Right lobe of liver (tissue), 6 donors: ENCODE data around the gene CAND2. TPM values are rescaled to one million over a fixed set of nuclear protein-coding genes. Genes with fewer than 3 reads are reported as not detected.

ENCODE experiments used
- ATAC-seq, 4 donors: fragments of 200-7000 bp; cut with Tn5 transposase; one replicate each; pipeline ENCODE4 v1.9.1; 2020; ENCODE audit warnings: mild to moderate bottlenecking in 4 of 4, moderate library complexity in 4 of 4
- DNase-seq, 3 donors: peaks; one replicate each; pipeline ENCODE4 v3.0.0-alpha.2; 2020
- H3K27ac ChIP-seq, 3 donors: fragments of 200-600 bp; one replicate each; pipeline ENCODE4 v1.8.0; 2022
- H3K27me3 ChIP-seq, 2 donors: fragments of 200-600 bp; one replicate each; pipeline ENCODE4 v1.8.0; 2022
- H3K36me3 ChIP-seq, 4 donors: fragments of 200-600 bp; sonication (generic) in 1 of 4; one replicate each; pipeline versions ENCODE4 v1.5.1 to v1.8.0; 2017 to 2022; ENCODE audit warnings: control low read depth in 1 of 4
- H3K4me1 ChIP-seq, 4 donors: fragments of 200-600 bp; sonication (generic) in 1 of 4; one replicate each; pipeline versions ENCODE4 v1.5.1 to v1.8.0; 2017 to 2022; ENCODE audit warnings: control low read depth in 1 of 4
- H3K4me3 ChIP-seq, 3 donors: fragments of 200-600 bp; one replicate each; pipeline ENCODE4 v1.8.0; 2022
- H3K9me3 ChIP-seq, 4 donors: fragments of 200-600 bp; sonication (generic) in 1 of 4; one replicate each; pipeline versions ENCODE4 v1.5.1 to v1.8.0; 2017 to 2022; ENCODE audit warnings: control low read depth in 1 of 4
- CTCF ChIP-seq, 4 donors: fragments of 200-600 bp in 3 of 4; fragments of 450-650 bp in 1 of 4; IDR thresholded peaks; one replicate each; pipeline versions ENCODE4 v1.5.1 to v1.8.0; 2016 to 2022; ENCODE audit warnings: antibody characterized with exemption in 4 of 4, mild to moderate bottlenecking in 2 of 4
- POLR2A ChIP-seq: fragments of 450-650 bp; IDR thresholded peaks from one replicate; pipeline ENCODE4 v1.6.1; 2017; ENCODE audit warnings: antibody characterized with exemption, mild to moderate bottlenecking
- WGBS: methylation state at CpG from one replicate; pipeline ENCODE4 v1.1.6; 2018; ENCODE audit warnings: low coverage, low lambda C conversion rate; ENCODE audit not compliant: insufficient coverage; ENCODE audit errors: missing lambda C conversion rate; 5-methylcytosine and 5-hydroxymethylcytosine counted together
- intact Hi-C, 2 donors: fragments of 100-400 bp; cut with DNase I; formaldehyde crosslinking; loops; one replicate each; pipeline versions ENCODE4 v1.11.2 to v1.14.1; 2022
- total RNA-seq, 6 experiments: library from RNA; depleted of rRNA in 2 of 6; stranded (reverse); fragments of >200 nt in 2 of 6; fragmentation: NEBNext Ultra II Directional in 3 of 6; extraction: Animal tissue kit (Norgen Biotek cat#: 25700) in 3 of 6; gene quantifications; one replicate each; pipeline versions ENCODE4 v1.1.0 to v1.2.4, GENCODE V29; 2016 to 2023
- donor health status: DM: no; HTN: yes; CAD: no.
- donor health status: DM: no; HTN: no; CAD: no.
- donor health status: DM: no; HTN: no; CAD: no.
- donor health status: DM: no; HTN: yes; CAD: no.
- donor health status: DM: no; HTN: yes; CAD: no.

Gene CAND2
- total RNA-seq, 6 experiments from 2014 or later: 0.61 to 4.4 (median 0.77) TPM

GRCh38 chr3:12797892-12798558 is 1.5 kb downstream of the CAND2 start:
- intact Hi-C loops: no loop called here
- Histone ChIP-seq H3K4me3 (no peak overlapping the region), H3K27me3 (no peaks in the 10 kb centered on the region), H3K9me3 (no peaks in the 10 kb centered on the region), H3K36me3 (no peaks in the 10 kb centered on the region), H3K4me1 (peaks cover 0 to 10% (median 0%) of the 10 kb centered on the region in 4 donors), H3K27ac (no peak overlapping the region)
- no peak for DNase-seq
- 55% methylated on average over 7 of the region's 8 CpGs for WGBS
- TF ChIP-seq CTCF (IDR thresholded peaks at IDR 0.05): no peak
- TF ChIP-seq POLR2A: no peak
- ATAC-seq: peak in 1 of 4 donors; percentile 3

DNA sequence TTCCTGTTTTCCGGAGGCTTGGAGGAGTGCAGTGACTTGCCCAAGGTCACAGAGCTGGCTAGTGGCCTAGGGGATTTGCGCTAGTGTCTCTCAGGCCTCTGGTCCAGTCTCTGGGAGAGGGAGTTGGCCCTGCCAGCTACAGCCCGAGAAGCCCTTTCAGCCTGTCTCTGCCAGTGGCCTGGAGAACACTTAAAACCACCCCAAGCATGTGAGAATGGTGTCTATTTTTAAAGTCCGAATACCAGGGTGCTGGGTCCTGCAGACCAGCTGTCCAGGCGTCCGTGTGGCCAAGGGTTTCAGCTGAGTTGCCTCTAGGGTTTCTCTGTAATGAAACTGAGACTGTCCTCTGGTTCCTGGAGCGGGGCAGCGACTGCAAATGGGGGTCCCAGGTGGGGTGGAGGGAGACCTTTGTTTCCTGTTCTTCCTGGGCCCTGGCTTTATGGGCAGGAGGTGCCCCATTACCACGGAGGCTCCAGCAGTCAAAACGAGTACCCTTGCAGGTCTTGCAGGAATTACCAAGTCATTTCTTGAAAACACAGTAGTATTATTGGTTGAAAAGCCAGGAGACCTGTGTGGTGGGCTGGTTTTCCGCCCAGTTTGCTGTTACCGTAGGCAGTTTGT is 2.2 kb downstream of the CAND2 start:
- peak in 1 of 3 donors; percentile 53 for DNase-seq

DNA sequence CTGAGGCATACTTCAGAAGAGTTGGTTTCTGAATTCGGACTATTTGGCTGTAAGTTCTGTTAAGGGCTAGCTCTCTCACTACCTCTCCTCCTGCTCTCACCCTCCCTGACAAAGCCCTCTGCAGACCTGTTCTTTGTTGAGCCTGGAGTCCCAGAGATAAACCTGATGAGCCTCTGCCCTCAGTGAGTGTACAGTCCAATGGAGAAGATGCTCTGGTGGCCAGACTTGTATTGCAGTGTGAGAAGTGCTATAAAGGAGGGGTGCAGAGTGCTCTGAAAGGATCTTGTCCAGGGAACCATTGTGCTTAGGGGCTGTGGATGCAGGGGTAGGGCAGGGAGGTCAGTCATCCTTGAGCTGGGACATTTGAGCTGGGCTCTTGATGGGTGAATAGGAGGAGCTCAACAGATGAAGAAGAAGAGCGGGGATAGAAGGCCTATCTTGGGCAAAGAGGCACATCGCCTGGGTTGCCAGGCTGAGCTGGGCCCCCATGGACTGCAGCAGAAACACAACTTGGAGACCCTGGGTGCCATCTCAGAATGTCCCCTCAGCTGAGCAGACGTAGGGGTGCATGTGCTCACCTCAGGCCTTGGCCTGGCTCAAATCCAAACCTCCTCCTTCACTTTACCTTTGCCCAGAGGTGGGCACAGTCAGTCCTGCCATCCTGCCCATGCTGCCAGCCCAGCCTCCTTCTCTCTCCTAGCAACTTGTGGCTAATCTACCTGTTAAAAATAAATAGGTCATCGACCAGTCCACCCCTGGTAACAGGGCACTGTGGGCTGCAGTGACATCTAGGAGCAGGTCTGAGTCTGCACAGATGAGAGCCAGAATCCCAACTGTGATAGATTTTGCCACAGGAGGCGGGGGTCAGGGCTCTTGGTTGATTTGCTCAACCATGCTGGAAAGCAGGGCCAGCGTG is 3.3 kb downstream of the CAND2 start:
- DNase-seq (peak; percentile 39 to 88 (median 71)), ATAC-seq (peak; percentile 76 to 89 (median 80))
- Histone ChIP-seq H3K27ac (peak overlapping the region in 1 of 3 donors; percentile 59), H3K9me3 (no peaks in the 10 kb centered on the region), H3K27me3 (no peaks in the 10 kb centered on the region), H3K4me3 (no peak overlapping the region), H3K4me1 (peaks cover 0 to 10% (median 0%) of the 10 kb centered on the region in 4 donors), H3K36me3 (no peaks in the 10 kb centered on the region)
- intact Hi-C loops: no loop called here
- no peak for TF ChIP-seq POLR2A
- no peak for TF ChIP-seq CTCF (IDR thresholded peaks at IDR 0.05)
- 50% methylated on average over 3 of the region's 7 CpGs for WGBS

More for the DNA sequence above, 2.2 kb downstream of the CAND2 start:
- intact Hi-C loops: no loop called here
- Histone ChIP-seq H3K27me3 (no peaks in the 10 kb centered on the region), H3K4me1 (peaks cover 0 to 10% (median 0%) of the 10 kb centered on the region in 4 donors), H3K4me3 (no peak overlapping the region), H3K36me3 (no peaks in the 10 kb centered on the region), H3K9me3 (no peaks in the 10 kb centered on the region), H3K27ac (no peak overlapping the region)
- TF ChIP-seq POLR2A (no peak), CTCF (IDR thresholded peaks at IDR 0.05) (no peak)
- peak in 2 of 4 donors; percentile 9 to 12 for ATAC-seq
- WGBS: 17% methylated on average over 1 of the region's 12 CpGs

DNA sequence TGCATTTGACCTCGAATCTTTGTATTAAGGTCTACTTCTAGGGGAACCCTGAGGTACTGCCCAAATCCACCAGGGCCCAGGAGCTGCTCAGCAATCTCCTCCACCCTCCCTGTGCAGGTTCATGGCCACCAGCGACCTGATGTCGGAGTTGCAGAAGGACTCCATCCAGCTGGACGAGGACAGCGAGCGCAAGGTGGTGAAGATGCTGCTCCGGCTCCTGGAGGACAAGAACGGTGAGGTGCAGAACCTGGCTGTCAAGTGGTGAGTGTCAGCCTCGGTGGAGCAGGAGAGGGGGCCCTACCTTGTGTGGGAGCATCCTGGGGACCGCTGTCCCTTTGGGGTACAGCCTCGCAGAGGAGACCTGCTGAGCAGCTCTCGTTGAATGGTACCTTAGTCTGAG is 6.9 kb downstream of the CAND2 start:
- peaks cover 0 to 10% (median 0%) of the 10 kb centered on the region in 4 donors for H3K4me1 ChIP-seq
- intact Hi-C loops: no loop called here
- no peak overlapping the region for H3K4me3 ChIP-seq
- no peaks in the 10 kb centered on the region for H3K9me3 ChIP-seq
- TF ChIP-seq CTCF (IDR thresholded peaks at IDR 0.05): no peak
- no peak for TF ChIP-seq POLR2A
- DNase-seq: no peak
- no peak overlapping the region for H3K27ac ChIP-seq
- ATAC-seq: no peak
- 83% methylated on average over 9 of the region's 12 CpGs for WGBS
- H3K36me3 ChIP-seq: no peaks in the 10 kb centered on the region
- H3K27me3 ChIP-seq: no peaks in the 10 kb centered on the region
